GM21526 (cell line): Measurements from ENCODE around the gene LDLRAD4.

Source experiments
- ATAC-seq: cut with Tn5 transposase; IDR thresholded peaks from one replicate; pipeline ENCODE4 v1.9.1; 2021; ENCODE audit warnings: moderate library complexity; ENCODE audit not compliant: unreplicated experiment, low FRiP score

The LDLRAD4 gene

DNA sequence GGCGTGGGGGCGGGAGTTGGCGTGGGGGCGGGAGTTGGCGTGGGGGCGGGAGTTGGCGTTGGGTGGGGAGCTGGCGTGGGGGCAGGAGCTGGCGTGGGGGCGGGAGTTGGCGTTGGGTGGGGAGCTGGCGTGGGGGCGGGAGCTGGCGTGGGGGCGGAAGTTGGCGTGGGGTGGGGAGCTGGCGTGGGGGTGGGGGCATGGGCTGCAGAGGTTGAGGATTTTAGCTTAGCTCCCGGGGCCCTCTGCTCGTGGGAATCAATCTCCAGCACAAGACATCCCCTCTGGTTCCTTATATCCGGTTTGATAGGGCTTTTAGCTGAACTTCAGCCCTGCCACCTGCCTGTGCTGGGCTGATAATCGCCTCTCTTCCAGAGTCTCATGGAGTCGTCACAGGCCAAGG, 177.0 kb downstream of the LDLRAD4 start:
- ATAC-seq = no peak

GRCh38 chr18:13397504-13398163, 179.1 kb downstream of the LDLRAD4 start:
- no peak for ATAC-seq

DNA sequence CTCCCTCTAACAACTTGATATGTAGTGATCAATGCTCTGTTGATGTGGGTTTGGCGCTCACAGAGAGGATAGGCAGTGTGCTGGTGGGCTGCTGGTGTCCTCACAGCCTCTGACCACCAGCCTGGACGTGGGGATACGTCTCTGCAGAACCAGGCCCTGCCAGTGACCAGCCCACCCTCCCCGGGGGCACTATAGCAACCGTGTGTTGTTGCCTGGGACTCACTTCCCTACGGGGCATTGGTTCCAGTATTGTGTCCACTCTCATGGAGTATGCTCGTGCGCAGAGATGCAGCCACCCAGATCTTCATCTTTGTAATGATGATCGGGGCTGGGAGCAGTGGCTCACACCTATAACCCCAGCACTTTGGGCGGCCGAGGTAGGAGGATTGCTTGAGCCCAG, 180.1 kb downstream of the LDLRAD4 start:
- ATAC-seq = no peak

DNA sequence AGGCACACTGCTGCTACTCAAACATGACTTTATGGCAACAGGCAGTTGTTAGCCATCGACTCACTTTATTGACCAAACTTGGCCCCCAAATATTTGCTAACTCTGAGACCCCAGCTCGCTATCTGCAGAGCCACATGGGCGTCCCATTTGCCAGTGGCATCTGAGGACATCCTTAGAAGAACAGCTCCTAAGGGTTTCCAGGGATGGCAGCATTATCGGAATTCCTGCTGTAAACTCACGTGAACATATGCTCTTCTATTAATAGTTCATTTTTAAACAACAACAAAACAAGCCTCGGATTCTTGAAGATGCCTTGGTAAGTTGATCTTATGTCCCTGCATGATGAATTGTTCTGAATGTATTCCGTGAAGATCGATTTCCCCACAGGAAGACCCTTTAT, 181.0 kb downstream of the LDLRAD4 start:
- no peak for ATAC-seq

DNA sequence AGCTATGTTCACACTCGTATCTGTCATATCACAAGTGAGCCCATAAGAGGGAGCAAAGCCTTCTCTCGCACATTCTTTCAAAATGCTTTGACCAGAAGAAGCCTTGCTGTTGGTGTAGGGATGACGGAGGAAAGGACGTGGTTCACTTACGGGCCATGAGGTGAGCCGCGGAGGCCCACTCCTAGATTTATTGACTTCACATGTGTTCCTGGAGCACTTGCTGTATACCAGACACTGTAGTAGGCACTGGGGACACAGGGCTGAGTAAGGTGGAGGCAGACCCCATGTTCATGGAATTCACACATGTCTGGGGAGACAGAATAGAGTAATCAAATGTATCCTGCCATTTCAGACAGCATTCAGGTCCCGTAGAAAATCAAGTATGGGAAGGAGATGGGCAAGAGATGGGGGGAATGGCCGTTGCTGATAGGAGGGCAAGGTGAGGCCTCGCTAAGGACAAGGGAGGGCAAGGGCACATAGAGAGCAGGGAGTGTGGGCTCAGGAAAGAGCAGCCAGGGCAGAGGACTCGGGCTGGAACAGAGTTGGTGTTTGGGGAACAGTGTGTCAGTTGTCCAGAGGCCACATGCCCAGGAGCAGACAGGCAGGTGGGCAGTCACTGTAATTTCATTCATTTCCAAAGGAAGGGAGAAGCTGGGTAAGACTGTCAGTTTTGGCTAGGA, 182.2 kb downstream of the LDLRAD4 start:
- ATAC-seq = no peak

DNA sequence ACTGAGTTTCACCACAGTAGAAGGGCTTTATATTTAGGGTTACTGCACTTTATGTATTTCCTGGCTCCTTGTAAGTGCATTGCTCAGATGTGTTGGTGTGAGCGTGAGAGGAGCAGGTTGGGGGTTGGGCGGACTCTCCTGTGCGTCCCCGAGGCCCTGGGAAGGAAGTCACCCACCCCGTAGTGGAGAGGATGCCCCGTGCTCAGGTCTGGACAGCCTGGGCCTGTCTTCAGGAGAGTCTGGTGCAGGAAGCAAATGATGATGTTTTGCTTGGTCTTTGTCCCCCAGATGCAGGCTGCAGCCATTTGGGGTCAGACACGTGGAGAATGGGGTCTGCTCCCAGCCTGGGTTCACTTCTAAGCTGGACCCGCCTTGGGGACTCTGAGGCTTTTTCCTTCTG, 182.8 kb downstream of the LDLRAD4 start:
- no peak for ATAC-seq

GRCh38 chr18:13401826-13402225, 183.3 kb downstream of the LDLRAD4 start:
- no peak for ATAC-seq

GRCh38 chr18:13403786-13404549, 185.4 kb downstream of the LDLRAD4 start:
- ATAC-seq = no peak

DNA sequence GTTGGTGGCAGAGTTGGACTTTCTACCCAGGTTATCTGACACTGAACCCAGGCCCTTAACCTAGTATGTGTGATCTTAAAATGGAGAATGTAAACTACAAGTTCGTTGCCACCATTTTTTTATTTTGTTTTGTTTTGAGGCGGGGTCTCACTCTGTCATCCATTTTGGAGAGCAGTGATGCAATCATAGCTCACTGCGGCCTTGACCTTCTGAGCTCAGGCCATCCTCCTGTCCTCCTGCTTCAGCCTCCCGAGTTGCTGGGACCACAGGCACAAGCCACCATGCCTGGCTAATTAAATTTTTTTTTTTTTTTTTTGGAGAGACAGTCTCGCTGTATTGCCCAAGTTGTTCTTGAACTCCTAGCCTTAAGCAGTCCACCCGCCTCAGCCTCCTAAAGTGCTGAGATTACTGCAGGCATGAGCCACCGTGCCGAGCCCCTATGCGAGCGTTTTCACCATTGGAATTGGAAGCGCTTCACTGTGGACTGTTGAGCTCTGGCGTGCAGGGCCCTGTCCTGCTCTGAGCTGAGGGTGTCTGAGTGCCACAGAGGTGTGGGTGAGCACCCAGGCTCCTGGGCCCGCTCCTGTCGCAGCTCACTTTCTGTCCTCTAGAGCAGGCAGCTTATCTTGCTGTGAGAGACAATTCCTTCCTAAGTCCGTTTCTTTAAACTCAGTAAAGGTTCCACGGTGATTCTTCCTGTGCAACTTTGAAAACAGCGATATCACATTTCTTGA, 186.9 kb downstream of the LDLRAD4 start:
- no peak for ATAC-seq

DNA sequence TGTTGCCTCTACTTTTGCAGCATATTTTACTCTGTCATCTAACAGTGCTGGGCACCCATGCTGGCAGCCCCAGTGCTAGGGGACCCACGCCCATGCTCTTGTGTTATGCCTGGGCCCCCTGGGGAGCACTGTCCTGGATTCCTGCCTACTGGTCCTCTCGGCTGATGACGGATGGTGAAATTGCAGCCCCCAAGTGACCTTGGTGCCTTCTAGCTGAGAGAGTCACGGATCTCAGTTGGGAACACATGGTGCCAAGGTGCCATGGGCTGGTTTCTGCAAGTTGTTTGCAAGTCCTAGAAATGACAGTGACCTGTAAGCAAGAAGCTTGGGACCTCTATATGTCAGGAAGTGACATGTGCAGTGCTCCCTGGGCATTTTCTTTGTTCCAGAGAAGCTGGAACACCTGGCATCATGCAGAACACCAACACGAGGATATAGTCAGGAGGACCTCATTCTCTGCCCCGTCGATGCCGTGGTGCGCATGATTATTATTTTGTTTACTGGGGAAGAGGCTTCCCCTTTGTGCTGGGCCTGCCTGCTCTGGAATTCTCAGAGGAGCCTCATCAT, 187.6 kb downstream of the LDLRAD4 start:
- no peak for ATAC-seq

GRCh38 chr18:13406736-13407135, 188.2 kb downstream of the LDLRAD4 start:
- no peak for ATAC-seq

GRCh38 chr18:13407484-13407883, 188.9 kb downstream of the LDLRAD4 start:
- ATAC-seq = no peak

GRCh38 chr18:13409026-13409425, 190.5 kb downstream of the LDLRAD4 start:
- no peak for ATAC-seq

- ATAC-seq = no peak
These were observed 191.4 kb downstream of the LDLRAD4 start for GRCh38 chr18:13409997-13410396.

DNA sequence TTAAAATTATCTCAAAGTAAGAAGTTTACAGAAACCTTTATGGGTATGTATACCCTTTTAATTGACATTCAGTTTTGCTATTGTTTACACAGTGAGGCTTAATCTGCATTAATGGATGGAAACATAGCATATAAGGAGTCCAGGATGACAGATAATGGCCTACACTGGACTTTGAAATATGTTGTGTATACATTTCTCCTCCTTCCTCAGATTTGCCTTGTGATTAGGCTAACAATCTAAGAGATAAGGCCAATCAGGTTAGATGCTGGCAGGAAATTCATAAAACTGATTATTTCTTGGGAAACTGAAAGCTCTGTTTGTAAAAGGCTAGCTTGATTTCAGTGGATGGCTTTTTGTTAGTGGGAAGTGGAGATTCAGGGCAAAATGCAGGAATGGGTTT, 191.9 kb downstream of the LDLRAD4 start:
- no peak for ATAC-seq

GRCh38 chr18:13412017-13412416, 193.5 kb downstream of the LDLRAD4 start:
- no peak for ATAC-seq

DNA sequence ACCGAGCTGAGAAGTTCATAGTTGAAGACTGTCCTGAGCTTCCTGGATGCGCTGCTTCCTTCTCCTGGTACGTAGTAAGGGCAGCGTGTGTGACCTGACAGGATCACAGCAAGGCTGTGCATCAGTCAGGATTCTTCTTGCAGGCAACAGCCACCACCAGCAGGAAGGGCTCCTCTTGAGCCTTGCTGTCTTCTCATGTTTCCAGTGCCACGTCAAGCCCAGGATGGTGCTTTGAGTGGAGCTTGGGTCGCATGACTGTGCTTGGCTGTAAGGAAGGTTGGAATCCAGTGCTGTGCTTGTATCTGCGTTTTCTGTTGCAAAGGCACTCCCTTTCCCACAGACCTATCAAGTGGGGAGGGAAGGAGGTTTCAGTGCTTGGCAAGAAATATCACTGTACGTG, 194.3 kb downstream of the LDLRAD4 start:
- no peak for ATAC-seq

GRCh38 chr18:13414102-13414501, 195.5 kb downstream of the LDLRAD4 start:
- no peak for ATAC-seq

- no peak for ATAC-seq
These were observed 196.0 kb downstream of the LDLRAD4 start for GRCh38 chr18:13414521-13414920.

DNA sequence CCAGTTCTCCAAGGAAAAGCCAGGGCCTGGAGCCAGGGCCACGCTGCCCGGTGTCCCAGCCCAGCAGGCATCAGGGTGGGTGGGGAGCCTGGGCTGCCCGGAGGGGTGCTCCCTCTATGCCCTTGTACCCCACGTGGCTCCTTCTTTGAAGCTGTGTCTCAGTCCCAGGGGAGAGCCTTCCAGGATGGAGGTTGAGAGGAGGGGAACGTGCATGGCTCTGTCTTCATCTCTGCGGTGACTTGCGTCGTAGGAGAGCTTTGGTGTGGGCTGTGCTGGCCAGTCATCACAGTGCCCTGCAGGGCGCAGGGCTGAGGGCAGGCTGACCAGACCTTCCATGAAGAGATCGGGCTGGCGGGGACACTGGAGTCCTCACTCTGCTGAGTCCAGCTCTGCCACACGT, 197.2 kb downstream of the LDLRAD4 start:
- ATAC-seq = no peak

DNA sequence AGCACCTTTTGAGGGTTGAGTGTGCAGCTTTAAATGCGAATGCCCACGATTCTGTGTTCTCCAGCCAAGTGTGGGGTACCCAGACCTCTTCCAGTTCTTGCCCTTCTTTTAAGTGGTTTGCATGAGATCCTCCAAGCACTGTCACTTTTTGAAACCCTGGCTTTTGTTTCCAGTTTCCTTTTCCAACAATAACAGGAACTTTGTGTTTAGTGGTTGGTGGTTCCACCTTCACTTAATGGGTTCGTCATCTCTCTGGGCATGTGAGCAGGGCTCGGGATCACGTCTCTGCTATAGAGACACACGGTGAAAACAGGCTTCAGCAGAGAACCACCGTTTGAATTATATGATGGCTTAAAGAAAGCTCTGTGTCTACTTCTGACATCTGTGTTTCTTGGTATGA, 197.6 kb downstream of the LDLRAD4 start:
- no peak for ATAC-seq
